HG02884 (cell line): ENCODE data around the gene SNX24.

ENCODE experiments used
- ATAC-seq: cut with Tn5 transposase; IDR thresholded peaks from one replicate; pipeline ENCODE4 v1.9.1; 2021; ENCODE audit warnings: mild to moderate bottlenecking, moderate library complexity; ENCODE audit not compliant: unreplicated experiment

The SNX24 gene

GRCh38 chr5:122915717-122916461, 70.5 kb downstream of the SNX24 start:
- peak; percentile 97 for ATAC-seq

- ATAC-seq = no peak
These were observed 71.1 kb downstream of the SNX24 start for GRCh38 chr5:122916490-122916889.

- no peak for ATAC-seq
These were observed 74.6 kb downstream of the SNX24 start for GRCh38 chr5:122919969-122920368.

- ATAC-seq = no peak
These were observed 76.4 kb downstream of the SNX24 start for GRCh38 chr5:122921826-122922225.

- ATAC-seq = no peak
These were observed 78.8 kb downstream of the SNX24 start for GRCh38 chr5:122924203-122924602.

GRCh38 chr5:122924719-122925395, 79.4 kb downstream of the SNX24 start:
- ATAC-seq = no peak

- no peak for ATAC-seq
These were observed 83.6 kb downstream of the SNX24 start for GRCh38 chr5:122929001-122929400.

GRCh38 chr5:122929980-122930379, 84.6 kb downstream of the SNX24 start:
- no peak for ATAC-seq

GRCh38 chr5:122933956-122934355, 88.5 kb downstream of the SNX24 start:
- no peak for ATAC-seq

GRCh38 chr5:122936088-122936487, 90.7 kb downstream of the SNX24 start:
- no peak for ATAC-seq

GRCh38 chr5:122937914-122938313, 92.5 kb downstream of the SNX24 start:
- ATAC-seq = no peak

- no peak for ATAC-seq
These were observed 95.5 kb downstream of the SNX24 start for GRCh38 chr5:122940890-122941289.

- ATAC-seq = no peak
These were observed 96.3 kb downstream of the SNX24 start for GRCh38 chr5:122941737-122942136.

GRCh38 chr5:122942164-122942914, 96.9 kb downstream of the SNX24 start:
- ATAC-seq = no peak

GRCh38 chr5:122943050-122943698, 97.8 kb downstream of the SNX24 start:
- no peak for ATAC-seq

GRCh38 chr5:122944051-122944450, 98.6 kb downstream of the SNX24 start:
- ATAC-seq = no peak

- no peak for ATAC-seq
These were observed 102.0 kb downstream of the SNX24 start for GRCh38 chr5:122947372-122947771.

- ATAC-seq = no peak
These were observed 102.4 kb downstream of the SNX24 start for GRCh38 chr5:122947772-122948171.

GRCh38 chr5:122948319-122948718, 102.9 kb downstream of the SNX24 start:
- ATAC-seq = no peak

- ATAC-seq = no peak
These were observed 106.2 kb downstream of the SNX24 start for GRCh38 chr5:122951658-122952057.

- no peak for ATAC-seq
These were observed 109.3 kb downstream of the SNX24 start for GRCh38 chr5:122954719-122955118.
